Measurements from ENCODE around the gene APP.

APP gene

GRCh38 chr21:26207021-26207420, 36.5 kb upstream of the APP start:
- no peak overlapping the region for H2AFZ ChIP-seq (ENCODE audit: low read length)
- no peak overlapping the region for H3K4me3 ChIP-seq (ENCODE audit: low read length, poor library complexity, severe bottlenecking)
- H3K79me2 ChIP-seq (ENCODE audit: insufficient read depth, low read length) = no peaks in the 10 kb centered on the region
- H4K20me1 ChIP-seq (ENCODE audit: insufficient read depth, low read length, poor library complexity, severe bottlenecking) = no peaks in the 10 kb centered on the region
- no peak overlapping the region for H3K4me2 ChIP-seq (ENCODE audit: low read depth, low read length, poor library complexity, severe bottlenecking)
- H3K9me3 ChIP-seq (ENCODE audit: insufficient read depth, low read depth, low read length) = peaks cover 3% of the 10 kb centered on the region; the same call in 1 of the 2 replicates
- TF ChIP-seq EZH2phosphoT487 (IDR thresholded peaks at IDR 0.05; ENCODE audit: borderline replicate concordance) = no peak
- no peak for TF ChIP-seq CTCF (conservative IDR thresholded peaks at IDR 0.05; ENCODE audit: low read length)
- H3K36me3 ChIP-seq (ENCODE audit: insufficient read depth, low read length) = no peaks in the 10 kb centered on the region
- no peaks in the 10 kb centered on the region for H3K9me2 ChIP-seq (replicated peaks; ENCODE audit: low read depth, low read length)
- H3K27me3 ChIP-seq (ENCODE audit: insufficient read depth, low read length, poor library complexity, severe bottlenecking) = no peaks in the 10 kb centered on the region
- no peaks in the 10 kb centered on the region for H3K4me1 ChIP-seq (ENCODE audit: insufficient read depth, low read length, poor library complexity, severe bottlenecking)
- no peaks in the 10 kb centered on the region for H3F3A ChIP-seq (ENCODE audit: low read depth)
- H3K9ac ChIP-seq (ENCODE audit: low read depth, low read length, poor library complexity, severe bottlenecking) = no peak overlapping the region

- H3F3A ChIP-seq (ENCODE audit: low read depth) = no peaks in the 10 kb centered on the region
- no peak overlapping the region for H2AFZ ChIP-seq (ENCODE audit: low read length)
Observed at GRCh38 chr21:26199456-26199855, 28.9 kb upstream of the APP start.

GRCh38 chr21:26195708-26196107, 25.1 kb upstream of the APP start:
- H3K4me1 ChIP-seq (ENCODE audit: insufficient read depth, low read length, poor library complexity, severe bottlenecking) = no peaks in the 10 kb centered on the region
- H2AFZ ChIP-seq (ENCODE audit: low read length) = no peak overlapping the region
- no peak for TF ChIP-seq CTCF (conservative IDR thresholded peaks at IDR 0.05; ENCODE audit: low read length)
- no peak for TF ChIP-seq EZH2phosphoT487 (IDR thresholded peaks at IDR 0.05; ENCODE audit: borderline replicate concordance)
- no peaks in the 10 kb centered on the region for H4K20me1 ChIP-seq (ENCODE audit: insufficient read depth, low read length, poor library complexity, severe bottlenecking)
- H3K9me3 ChIP-seq (ENCODE audit: insufficient read depth, low read depth, low read length) = no peaks in the 10 kb centered on the region; the same call in 1 of the 2 replicates
- H3K79me2 ChIP-seq (ENCODE audit: insufficient read depth, low read length) = no peaks in the 10 kb centered on the region
- H3K4me2 ChIP-seq (ENCODE audit: low read depth, low read length, poor library complexity, severe bottlenecking) = no peak overlapping the region
- no peaks in the 10 kb centered on the region for H3F3A ChIP-seq (ENCODE audit: low read depth)
- H3K9ac ChIP-seq (ENCODE audit: low read depth, low read length, poor library complexity, severe bottlenecking) = no peak overlapping the region
- H3K27me3 ChIP-seq (ENCODE audit: insufficient read depth, low read length, poor library complexity, severe bottlenecking) = no peaks in the 10 kb centered on the region
- H3K4me3 ChIP-seq (ENCODE audit: low read length, poor library complexity, severe bottlenecking) = no peak overlapping the region
- H3K9me2 ChIP-seq (replicated peaks; ENCODE audit: low read depth, low read length) = no peaks in the 10 kb centered on the region
- H3K36me3 ChIP-seq (ENCODE audit: insufficient read depth, low read length) = no peaks in the 10 kb centered on the region

More at GRCh38 chr21:26199456-26199855, 28.9 kb upstream of the APP start:
- no peak overlapping the region for H3K4me2 ChIP-seq (ENCODE audit: low read depth, low read length, poor library complexity, severe bottlenecking)
- no peaks in the 10 kb centered on the region for H3K36me3 ChIP-seq (ENCODE audit: insufficient read depth, low read length)
- no peaks in the 10 kb centered on the region for H3K79me2 ChIP-seq (ENCODE audit: insufficient read depth, low read length)
- H3K4me1 ChIP-seq (ENCODE audit: insufficient read depth, low read length, poor library complexity, severe bottlenecking) = no peaks in the 10 kb centered on the region
- TF ChIP-seq CTCF (conservative IDR thresholded peaks at IDR 0.05; ENCODE audit: low read length) (no peak), EZH2phosphoT487 (IDR thresholded peaks at IDR 0.05; ENCODE audit: borderline replicate concordance) (no peak)
- H4K20me1 ChIP-seq (ENCODE audit: insufficient read depth, low read length, poor library complexity, severe bottlenecking) = no peaks in the 10 kb centered on the region
- no peaks in the 10 kb centered on the region; the same call in 1 of the 2 replicates for H3K9me3 ChIP-seq (ENCODE audit: insufficient read depth, low read depth, low read length)
- H3K9me2 ChIP-seq (replicated peaks; ENCODE audit: low read depth, low read length) = no peaks in the 10 kb centered on the region
- no peak overlapping the region for H3K4me3 ChIP-seq (ENCODE audit: low read length, poor library complexity, severe bottlenecking)
- H3K27me3 ChIP-seq (ENCODE audit: insufficient read depth, low read length, poor library complexity, severe bottlenecking) = no peaks in the 10 kb centered on the region
- H3K9ac ChIP-seq (ENCODE audit: low read depth, low read length, poor library complexity, severe bottlenecking) = no peak overlapping the region

Data from Loucy (cell line).